Body of pancreas (tissue), 4 donors: ENCODE measurements around the gene GNAI2. TPM values are rescaled to one million over a fixed set of nuclear protein-coding genes. Genes with fewer than 3 reads are reported as not detected.

Source experiments
- ATAC-seq: fragments of 150-250 bp; one replicate; pipeline ENCODE4 v1.9.1; 2016
- DNase-seq, 4 donors: peaks; one replicate each; pipeline ENCODE4 v3.0.0-alpha.2; 2019
- H3K27ac ChIP-seq, 4 donors: fragments of 200-600 bp; sonication (generic); 1 replicate in 3 of 4; 2 replicates in 1 of 4; pipeline versions ENCODE4 v1.5.1 to v1.6.1; 2016 to 2019; ENCODE audit warnings: mild to moderate bottlenecking in 1 of 4, mixed read lengths in 1 of 4, moderate library complexity in 1 of 4
- H3K27me3 ChIP-seq, 2 donors: fragments of 200-600 bp; sonication (generic); one replicate each; pipeline ENCODE4 v1.6.0; 2016; ENCODE audit warnings: mild to moderate bottlenecking in 1 of 2
- H3K36me3 ChIP-seq, 2 donors: fragments of 200-600 bp; sonication (generic); replicated peaks in 1 of 2; 2 replicates each; pipeline ENCODE4 v1.5.1; 2016; ENCODE audit warnings: low read depth in 2 of 2; ENCODE audit not compliant: insufficient read depth in 1 of 2
- H3K4me1 ChIP-seq: fragments of 200-600 bp; sonication (generic); one replicate; pipeline ENCODE4 v1.6.0; 2016
- H3K4me3 ChIP-seq, 2 donors: fragments of 200-600 bp; sonication (generic); 1 replicate in 1 of 2; 2 replicates in 1 of 2; pipeline ENCODE4 v1.5.1; 2016 to 2019
- H3K9me3 ChIP-seq, 3 donors: fragments of 200-600 bp; sonication (generic); 1 replicate in 2 of 3; 2 replicates in 1 of 3; pipeline ENCODE4 v1.5.1; 2016
- POLR2A ChIP-seq, 3 donors: fragments of 450-650 bp; IDR thresholded peaks; one replicate each; pipeline ENCODE4 v1.6.1; 2016; ENCODE audit warnings: antibody characterized with exemption in 3 of 3, mild to moderate bottlenecking in 2 of 3
- WGBS, 2 donors: methylation state at CpG; one replicate each; pipeline ENCODE4 v1.1.5; 2017; 5-methylcytosine and 5-hydroxymethylcytosine counted together
- intact Hi-C: fragments of 100-400 bp; cut with DNase I; formaldehyde crosslinking; loops from one replicate; pipeline ENCODE4 v1.15.1; 2023
- total RNA-seq, 2 donors: library from RNA; depleted of rRNA; stranded (reverse); fragments of >200 nt; gene quantifications; one replicate each; pipeline ENCODE4 v1.1.0, GENCODE V29; 2016
- TF ChIP-seq, protein P1 (sequence below), 7 experiments: fragments of 450-650 bp in 4 of 7; fragments of 200-600 bp in 3 of 7; sonication (generic) in 3 of 7; IDR thresholded peaks; one replicate each; pipeline ENCODE4 v1.5.1; 2016 to 2019; ENCODE audit warnings: antibody characterized with exemption in 7 of 7

The GNAI2 gene
- total RNA-seq, 2 donors from 2014 or later, result 46.2 to 53.7 TPM

DNA sequence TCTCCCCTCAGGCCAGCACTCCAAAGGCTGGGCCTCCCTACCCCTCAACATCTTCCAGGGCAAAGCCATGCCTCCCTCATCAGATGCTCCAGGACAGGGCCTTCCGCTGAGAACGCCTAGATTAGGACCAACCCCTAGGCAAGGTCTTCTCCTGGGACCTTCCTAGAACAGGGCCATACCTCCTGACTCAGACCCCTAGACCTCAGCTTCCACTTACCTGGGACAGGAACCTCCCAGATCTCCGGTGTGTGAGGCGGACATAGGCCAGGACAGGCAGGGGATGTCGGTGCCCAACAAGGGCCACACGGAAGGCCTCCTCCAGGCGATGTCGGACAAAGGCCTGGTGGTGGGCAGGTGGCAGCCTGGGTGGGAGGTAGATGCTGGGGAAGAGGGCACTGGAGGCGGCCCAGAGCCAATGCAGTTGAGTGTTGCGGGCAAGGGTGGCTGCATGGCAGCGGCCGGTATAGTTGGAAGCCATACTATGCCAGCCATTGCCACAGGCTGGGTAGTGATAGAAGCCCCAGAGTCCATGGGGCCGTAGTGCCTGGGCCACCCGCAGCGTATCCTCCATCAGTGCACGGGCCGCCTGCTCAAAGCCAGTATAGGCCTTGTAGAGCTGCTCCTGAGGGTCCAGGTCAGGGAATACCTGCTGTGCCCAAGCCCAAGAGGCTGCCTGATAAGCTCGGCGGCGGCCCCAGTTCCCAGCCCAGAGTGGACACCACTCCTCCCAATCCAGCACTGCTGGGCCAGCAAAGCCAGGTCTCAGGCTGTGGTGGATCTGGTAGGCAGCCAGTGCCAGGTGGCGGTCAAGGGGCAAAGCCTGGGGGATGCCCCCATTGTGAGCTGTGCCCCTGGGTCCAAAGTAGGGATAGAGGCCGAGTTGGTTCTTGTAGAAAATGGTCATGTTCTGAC, 58.7 kb downstream of the GNAI2 start:
- H3K27me3 ChIP-seq, result no peaks in the 10 kb centered on the region
- TF ChIP-seq POLR2A (IDR thresholded peaks at IDR 0.05), result peak in 1 of 3 donors; percentile 12
- TF ChIP-seq, protein P1, sequence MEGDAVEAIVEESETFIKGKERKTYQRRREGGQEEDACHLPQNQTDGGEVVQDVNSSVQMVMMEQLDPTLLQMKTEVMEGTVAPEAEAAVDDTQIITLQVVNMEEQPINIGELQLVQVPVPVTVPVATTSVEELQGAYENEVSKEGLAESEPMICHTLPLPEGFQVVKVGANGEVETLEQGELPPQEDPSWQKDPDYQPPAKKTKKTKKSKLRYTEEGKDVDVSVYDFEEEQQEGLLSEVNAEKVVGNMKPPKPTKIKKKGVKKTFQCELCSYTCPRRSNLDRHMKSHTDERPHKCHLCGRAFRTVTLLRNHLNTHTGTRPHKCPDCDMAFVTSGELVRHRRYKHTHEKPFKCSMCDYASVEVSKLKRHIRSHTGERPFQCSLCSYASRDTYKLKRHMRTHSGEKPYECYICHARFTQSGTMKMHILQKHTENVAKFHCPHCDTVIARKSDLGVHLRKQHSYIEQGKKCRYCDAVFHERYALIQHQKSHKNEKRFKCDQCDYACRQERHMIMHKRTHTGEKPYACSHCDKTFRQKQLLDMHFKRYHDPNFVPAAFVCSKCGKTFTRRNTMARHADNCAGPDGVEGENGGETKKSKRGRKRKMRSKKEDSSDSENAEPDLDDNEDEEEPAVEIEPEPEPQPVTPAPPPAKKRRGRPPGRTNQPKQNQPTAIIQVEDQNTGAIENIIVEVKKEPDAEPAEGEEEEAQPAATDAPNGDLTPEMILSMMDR (IDR thresholded peaks at IDR 0.05), result no peak
- no peak overlapping the region for H3K27ac ChIP-seq
- DNase-seq (no peak), ATAC-seq (no peak)
- peaks cover 48% of the 10 kb centered on the region for H3K4me1 ChIP-seq
- intact Hi-C loops, result no loop called here
- peaks cover 0 to 4% of the 10 kb centered on the region in 2 donors for H3K36me3 ChIP-seq
- no peaks in the 10 kb centered on the region for H3K9me3 ChIP-seq
- H3K4me3 ChIP-seq, result no peak overlapping the region
- 91% methylated on average over 10 to 22 of the region's 22 CpGs for WGBS, 2 donors

DNA sequence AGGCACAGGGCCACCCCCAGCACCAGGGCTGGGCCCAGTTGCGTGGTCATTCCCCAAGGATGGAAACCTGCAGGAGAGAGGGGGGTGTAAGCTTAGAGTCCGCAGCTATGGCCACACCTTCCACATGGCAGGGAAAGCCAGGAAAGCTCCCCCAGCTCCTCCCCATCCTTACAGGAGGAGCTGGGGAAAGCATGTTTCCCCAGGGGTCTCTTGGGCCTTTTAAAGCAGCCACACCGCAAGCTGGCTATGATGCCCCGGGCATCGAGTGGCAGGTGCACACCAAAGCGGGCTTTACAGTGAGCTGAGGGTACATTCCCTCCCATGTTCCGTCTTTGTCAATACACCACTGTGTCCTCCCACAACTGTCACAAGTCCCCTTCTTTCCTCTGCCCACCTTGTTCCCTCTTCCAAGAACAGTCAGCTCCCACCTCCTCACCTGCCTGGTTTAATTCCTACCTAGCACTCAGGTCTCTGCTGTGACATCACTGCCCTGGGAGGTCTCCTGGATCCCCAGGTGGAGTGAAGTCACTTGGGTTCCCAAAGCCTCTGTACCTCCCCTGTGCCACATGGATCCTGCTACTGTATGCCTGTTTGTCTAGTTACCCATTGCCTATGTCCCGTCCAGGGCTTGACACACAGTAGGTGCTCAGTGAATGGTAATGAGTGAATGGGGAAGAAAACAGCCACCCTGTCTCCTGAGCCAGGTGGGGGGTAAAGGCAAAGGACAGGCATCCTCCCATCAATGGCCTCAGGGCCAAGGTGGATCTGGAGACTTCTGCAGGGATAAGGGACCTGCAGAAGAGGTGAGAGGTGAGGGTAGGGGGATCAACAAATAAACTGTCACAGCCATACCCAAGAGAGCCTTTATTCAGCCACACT, 59.8 kb downstream of the GNAI2 start:
- ATAC-seq (no peak), DNase-seq (no peak)
- Histone ChIP-seq H3K9me3 (no peaks in the 10 kb centered on the region), H3K27me3 (no peaks in the 10 kb centered on the region), H3K4me1 (peaks cover 53% of the 10 kb centered on the region), H3K36me3 (no peaks in the 10 kb centered on the region), H3K4me3 (no peak overlapping the region), H3K27ac (no peak overlapping the region)
- 90 to 91% methylated on average over 6 to 8 of the region's 8 CpGs for WGBS, 2 donors
- intact Hi-C loops, result no loop called here
- TF ChIP-seq POLR2A (IDR thresholded peaks at IDR 0.05), result no peak
- TF ChIP-seq, protein P1 (IDR thresholded peaks at IDR 0.05), result no peak

DNA sequence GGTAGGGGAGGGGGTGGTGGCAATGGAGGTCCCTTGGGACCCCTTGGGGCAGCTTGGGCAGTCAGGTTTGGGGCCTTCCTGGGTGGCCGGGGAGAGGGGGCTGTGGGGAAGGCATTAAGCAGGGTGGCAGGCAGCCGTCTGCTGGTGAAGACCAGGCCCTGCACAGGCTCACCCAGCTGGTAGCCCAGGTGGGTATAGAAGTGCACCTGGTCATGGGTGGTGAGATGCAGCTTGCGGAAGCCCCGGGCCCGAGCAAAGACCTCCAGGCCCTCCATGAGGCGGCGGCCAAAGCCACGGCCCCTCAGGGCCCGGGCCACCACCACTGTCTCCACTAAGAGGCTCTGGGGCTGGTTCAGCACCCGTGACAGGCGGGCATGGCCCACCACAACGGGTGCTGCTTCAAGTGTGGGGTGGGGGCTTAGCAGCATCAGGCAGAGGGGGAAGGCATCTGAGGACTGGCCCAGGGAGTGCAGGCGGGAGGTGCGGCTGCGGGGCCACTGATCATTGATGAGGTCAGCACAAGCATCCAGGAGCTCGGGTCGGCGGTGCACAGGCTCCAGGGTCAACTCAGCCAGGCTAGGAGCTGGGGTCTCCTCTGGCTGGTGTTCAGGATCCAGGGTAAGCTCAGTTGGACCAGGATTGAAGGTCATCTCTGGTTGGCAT, 60.8 kb downstream of the GNAI2 start:
- ATAC-seq, result no peak
- peaks cover 51% of the 10 kb centered on the region for H3K4me1 ChIP-seq
- H3K27me3 ChIP-seq, result no peaks in the 10 kb centered on the region
- H3K9me3 ChIP-seq, result no peaks in the 10 kb centered on the region
- peak in 1 of 4 donors; percentile 4 for DNase-seq
- WGBS, 2 donors, result 90 to 95% methylated on average over 11 of the region's 18 CpGs
- no peaks in the 10 kb centered on the region for H3K36me3 ChIP-seq
- intact Hi-C loops, result no loop called here
- H3K4me3 ChIP-seq, result no peak overlapping the region
- TF ChIP-seq POLR2A (IDR thresholded peaks at IDR 0.05), result no peak
- TF ChIP-seq, protein P1 (IDR thresholded peaks at IDR 0.05), result no peak
- no peak overlapping the region for H3K27ac ChIP-seq

DNA sequence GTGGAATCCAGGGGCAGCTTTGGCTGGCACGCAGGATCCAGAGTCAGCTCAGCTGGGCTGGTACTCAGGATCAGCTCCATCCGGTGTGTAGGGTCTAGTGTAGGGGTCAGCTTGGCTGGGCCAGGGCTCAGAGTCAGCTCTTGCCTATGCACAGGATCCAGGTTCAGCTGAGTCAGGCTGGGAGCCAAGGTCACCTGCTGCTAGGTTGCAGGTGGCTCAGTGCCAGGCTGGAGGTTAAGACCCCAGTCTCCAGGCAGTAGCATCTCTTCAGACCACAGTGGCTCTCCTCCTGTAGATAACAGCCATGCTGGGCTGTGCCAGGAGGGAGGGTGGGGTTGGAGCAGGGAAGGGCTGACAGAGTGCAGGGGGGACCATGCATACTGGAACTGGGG, 61.4 kb downstream of the GNAI2 start:
- WGBS, 2 donors, result 71% methylated on average over 2 of the region's 2 CpGs; no CpG with 5 or more reads in 1 of the 2 donors
- Histone ChIP-seq H3K27me3 (no peaks in the 10 kb centered on the region), H3K36me3 (no peaks in the 10 kb centered on the region), H3K9me3 (no peaks in the 10 kb centered on the region), H3K4me1 (peaks cover 56% of the 10 kb centered on the region), H3K27ac (peak overlapping the region in 1 of 4 donors; percentile 91), H3K4me3 (no peak overlapping the region)
- intact Hi-C loops, result no loop called here
- no peak for ATAC-seq
- peak in 2 of 4 donors; percentile 12 to 45 for DNase-seq
- TF ChIP-seq, protein P1 (IDR thresholded peaks at IDR 0.05), result no peak
- TF ChIP-seq POLR2A (IDR thresholded peaks at IDR 0.05), result no peak
